ENCODE results near the gene GALC. TPM values are rescaled to one million over a fixed set of nuclear protein-coding genes. Genes with fewer than 3 reads are reported as not detected.

The GALC gene
- total RNA-seq, 2 donors from 2014 or later, result 22.9 to 24.0 TPM

DNA sequence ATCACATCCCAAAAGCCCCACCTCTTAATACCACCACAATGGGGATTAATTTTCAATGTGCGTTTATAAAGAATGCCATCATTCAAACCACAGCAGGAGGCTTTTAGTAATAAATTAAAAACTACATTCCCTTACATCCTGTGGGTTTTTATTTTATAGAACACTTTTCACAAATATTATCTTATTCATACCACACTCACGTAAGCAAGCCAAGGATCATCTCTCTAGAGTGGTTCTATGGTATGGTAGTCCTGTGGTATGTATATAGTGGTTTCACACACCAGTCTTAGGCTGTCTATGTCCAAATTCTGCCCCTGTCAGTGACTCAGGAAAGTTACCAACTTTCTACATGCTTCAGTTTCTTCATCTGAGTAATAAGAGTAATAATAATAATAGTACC is 100.2 kb downstream of the GALC start:
- H3K9me3 ChIP-seq, result no peaks in the 10 kb centered on the region
- H3K27me3 ChIP-seq (replicated peaks; ENCODE audit: insufficient read depth), result no peaks in the 10 kb centered on the region
- TF ChIP-seq, protein P1, sequence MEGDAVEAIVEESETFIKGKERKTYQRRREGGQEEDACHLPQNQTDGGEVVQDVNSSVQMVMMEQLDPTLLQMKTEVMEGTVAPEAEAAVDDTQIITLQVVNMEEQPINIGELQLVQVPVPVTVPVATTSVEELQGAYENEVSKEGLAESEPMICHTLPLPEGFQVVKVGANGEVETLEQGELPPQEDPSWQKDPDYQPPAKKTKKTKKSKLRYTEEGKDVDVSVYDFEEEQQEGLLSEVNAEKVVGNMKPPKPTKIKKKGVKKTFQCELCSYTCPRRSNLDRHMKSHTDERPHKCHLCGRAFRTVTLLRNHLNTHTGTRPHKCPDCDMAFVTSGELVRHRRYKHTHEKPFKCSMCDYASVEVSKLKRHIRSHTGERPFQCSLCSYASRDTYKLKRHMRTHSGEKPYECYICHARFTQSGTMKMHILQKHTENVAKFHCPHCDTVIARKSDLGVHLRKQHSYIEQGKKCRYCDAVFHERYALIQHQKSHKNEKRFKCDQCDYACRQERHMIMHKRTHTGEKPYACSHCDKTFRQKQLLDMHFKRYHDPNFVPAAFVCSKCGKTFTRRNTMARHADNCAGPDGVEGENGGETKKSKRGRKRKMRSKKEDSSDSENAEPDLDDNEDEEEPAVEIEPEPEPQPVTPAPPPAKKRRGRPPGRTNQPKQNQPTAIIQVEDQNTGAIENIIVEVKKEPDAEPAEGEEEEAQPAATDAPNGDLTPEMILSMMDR (IDR thresholded peaks at IDR 0.05), result no peak
- H3K4me1 ChIP-seq (ENCODE audit: control insufficient read depth in 1 of 2, low read depth in 2 of 2), result no peaks in the 10 kb centered on the region
- no peak overlapping the region for H3K4me3 ChIP-seq
- H3K27ac ChIP-seq, result no peak overlapping the region
- DNase-seq (ENCODE audit: low spot score) (no peak), ATAC-seq (ENCODE audit: insufficient number of reproducible peaks, low FRiP score, low read depth) (no peak)
- H3K36me3 ChIP-seq, result no peaks in the 10 kb centered on the region

DNA sequence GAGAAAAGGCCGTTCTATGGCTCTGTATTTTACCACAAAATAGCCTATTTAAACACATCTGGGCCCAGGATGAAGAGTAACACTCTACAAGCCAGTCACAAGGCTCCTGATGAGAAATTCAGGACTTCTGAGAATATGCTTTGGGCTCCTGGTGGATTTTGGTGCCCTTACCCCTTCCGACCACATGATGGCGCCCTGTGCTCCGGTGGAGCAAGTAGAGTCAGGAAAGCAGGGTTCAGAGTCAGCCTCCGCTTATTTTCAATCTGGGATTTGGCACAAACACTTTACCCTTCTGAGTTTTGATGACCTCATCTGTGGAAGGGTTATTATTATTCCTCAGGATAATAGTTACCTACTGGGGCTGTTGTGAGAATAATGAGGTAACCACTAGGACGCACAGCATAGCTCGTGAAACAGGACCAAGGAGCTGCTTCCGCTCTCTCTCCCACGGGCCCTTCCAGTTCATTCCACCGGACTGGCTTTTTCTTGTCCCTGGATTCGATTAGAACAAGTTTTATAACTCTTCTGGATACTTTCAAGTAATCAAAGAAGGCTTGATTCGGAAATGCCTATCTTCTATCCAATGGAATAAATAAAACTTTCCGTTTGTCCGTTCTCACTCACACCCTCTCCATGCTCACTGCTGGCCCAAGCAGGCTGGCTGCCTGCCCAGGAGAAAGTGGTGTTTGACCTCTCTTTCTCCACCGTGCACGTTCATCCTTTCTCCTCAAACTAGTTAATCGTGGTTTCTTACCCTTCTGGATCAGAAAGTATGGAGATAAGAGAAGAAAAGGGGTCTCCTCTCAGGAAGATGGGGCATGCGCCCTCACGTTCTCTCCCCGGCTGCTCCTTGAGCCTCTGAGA is 104.6 kb downstream of the GALC start:
- TF ChIP-seq, protein P1 (IDR thresholded peaks at IDR 0.05), result no peak
- Histone ChIP-seq H3K27ac (no peak overlapping the region), H3K36me3 (no peaks in the 10 kb centered on the region), H3K4me3 (no peak overlapping the region), H3K27me3 (replicated peaks; ENCODE audit: insufficient read depth) (no peaks in the 10 kb centered on the region), H3K4me1 (ENCODE audit: control insufficient read depth in 1 of 2, low read depth in 2 of 2) (no peaks in the 10 kb centered on the region), H3K9me3 (no peaks in the 10 kb centered on the region)
- DNase-seq (ENCODE audit: low spot score) (no peak), ATAC-seq (ENCODE audit: insufficient number of reproducible peaks, low FRiP score, low read depth) (no peak)

DNA sequence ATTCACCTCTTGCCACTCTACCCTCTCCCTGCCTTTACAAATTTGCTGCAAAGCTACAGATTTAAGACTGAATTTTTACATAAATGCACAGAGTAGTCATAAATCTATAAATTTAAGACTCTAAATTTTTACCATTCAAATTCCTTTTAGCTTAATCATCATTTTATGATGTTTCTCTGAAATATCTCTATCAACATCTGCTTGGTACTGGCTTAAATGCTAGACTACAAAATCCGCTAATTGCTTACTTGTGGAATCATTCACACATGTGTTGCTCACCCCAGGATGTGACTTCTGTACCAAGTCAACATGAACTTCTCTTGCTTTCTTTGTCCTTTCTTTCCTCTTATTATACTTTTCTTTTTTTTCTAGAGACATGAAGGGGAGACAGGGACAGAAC is 109.2 kb downstream of the GALC start:
- no peaks in the 10 kb centered on the region for H3K36me3 ChIP-seq
- ATAC-seq (ENCODE audit: insufficient number of reproducible peaks, low FRiP score, low read depth) (no peak), DNase-seq (ENCODE audit: low spot score) (no peak)

More for the DNA sequence above, 109.2 kb downstream of the GALC start:
- H3K4me1 ChIP-seq (ENCODE audit: control insufficient read depth in 1 of 2, low read depth in 2 of 2), result no peaks in the 10 kb centered on the region
- TF ChIP-seq, protein P1 (IDR thresholded peaks at IDR 0.05), result no peak
- no peak overlapping the region for H3K27ac ChIP-seq
- H3K9me3 ChIP-seq, result no peaks in the 10 kb centered on the region
- H3K4me3 ChIP-seq, result no peak overlapping the region
- H3K27me3 ChIP-seq (replicated peaks; ENCODE audit: insufficient read depth), result no peaks in the 10 kb centered on the region

Other genes starting within 250 kb of the GALC start
- gene GPR65, start 12.0 kb upstream of the GALC start, total RNA-seq, result 1 to 10 TPM; 1.9 to 2.8 TPM

Measured in thoracic aorta (tissue), 2 donors.